Lower lobe of right lung (tissue), 2 donors: Measurements from ENCODE around the gene IL3. TPM values are rescaled to one million over a fixed set of nuclear protein-coding genes. Genes with fewer than 3 reads are reported as not detected.

Source experiments
- ATAC-seq, 2 donors: fragments of 200-7000 bp; cut with Tn5 transposase; one replicate each; pipeline ENCODE4 v1.9.1; 2020 to 2022; ENCODE audit warnings: mild to moderate bottlenecking in 2 of 2, moderate library complexity in 2 of 2
- DNase-seq: peaks from one replicate; pipeline ENCODE4 v3.0.0-alpha.2; 2020
- H3K27ac ChIP-seq: fragments of 200-600 bp; one replicate; pipeline ENCODE4 v1.8.0; 2022
- H3K27me3 ChIP-seq: fragments of 200-600 bp; one replicate; pipeline ENCODE4 v1.8.0; 2022; ENCODE audit warnings: low read depth
- H3K36me3 ChIP-seq: fragments of 200-600 bp; one replicate; pipeline ENCODE4 v1.8.0; 2022; ENCODE audit warnings: mild to moderate bottlenecking
- H3K4me1 ChIP-seq: fragments of 200-600 bp; one replicate; pipeline ENCODE4 v1.8.0; 2022
- H3K4me3 ChIP-seq: fragments of 200-600 bp; one replicate; pipeline ENCODE4 v1.8.0; 2022; ENCODE audit warnings: mild to moderate bottlenecking
- H3K9me3 ChIP-seq: fragments of 200-600 bp; one replicate; pipeline ENCODE4 v1.8.0; 2022
- intact Hi-C: fragments of 100-400 bp; cut with DNase I; formaldehyde crosslinking; loops from one replicate; pipeline ENCODE4 v1.11.0; 2022
- total RNA-seq: library from RNA; stranded (reverse); fragmentation: NEBNext Ultra II Directional; extraction: Animal tissue kit (Norgen Biotek cat#: 25700); gene quantifications from one replicate; pipeline ENCODE4 v1.2.1, GENCODE V29; 2021
- TF ChIP-seq, protein P1 (sequence below): fragments of 200-600 bp; IDR thresholded peaks from one replicate; pipeline ENCODE4 v1.8.0; 2022; ENCODE audit warnings: antibody characterized with exemption, mild to moderate bottlenecking
- donor health status: DM: no; HTN: yes; CAD: no; lungs with severe emphysema.

Gene IL3
- total RNA-seq, 1 donor from 2014 or later = not detected

DNA sequence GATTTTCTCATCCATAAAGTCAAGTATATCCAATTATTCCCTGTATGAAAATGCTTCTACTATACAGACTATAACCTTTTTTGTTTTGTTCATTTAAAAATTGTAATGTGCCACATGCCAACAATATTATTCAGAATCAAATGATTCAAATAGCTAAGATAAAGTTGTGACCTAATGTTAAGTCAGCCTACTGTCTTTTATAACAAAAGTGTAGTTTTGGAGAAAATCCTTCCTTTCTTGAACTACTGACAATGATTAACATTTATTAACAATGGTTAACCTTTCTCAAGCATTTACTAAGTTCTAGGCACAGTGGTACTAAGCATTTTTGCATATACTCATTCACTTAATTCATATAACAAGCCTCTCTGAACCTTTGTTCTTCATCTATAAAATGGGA, 38.2 kb downstream of the IL3 start:
- H3K9me3 ChIP-seq = no peaks in the 10 kb centered on the region
- H3K27ac ChIP-seq = no peak overlapping the region
- H3K27me3 ChIP-seq = no peaks in the 10 kb centered on the region
- intact Hi-C loops = no loop called here
- DNase-seq = no peak
- no peak overlapping the region for H3K4me3 ChIP-seq
- no peaks in the 10 kb centered on the region for H3K36me3 ChIP-seq
- ATAC-seq = no peak
- peaks cover 27% of the 10 kb centered on the region for H3K4me1 ChIP-seq
- TF ChIP-seq, protein P1, sequence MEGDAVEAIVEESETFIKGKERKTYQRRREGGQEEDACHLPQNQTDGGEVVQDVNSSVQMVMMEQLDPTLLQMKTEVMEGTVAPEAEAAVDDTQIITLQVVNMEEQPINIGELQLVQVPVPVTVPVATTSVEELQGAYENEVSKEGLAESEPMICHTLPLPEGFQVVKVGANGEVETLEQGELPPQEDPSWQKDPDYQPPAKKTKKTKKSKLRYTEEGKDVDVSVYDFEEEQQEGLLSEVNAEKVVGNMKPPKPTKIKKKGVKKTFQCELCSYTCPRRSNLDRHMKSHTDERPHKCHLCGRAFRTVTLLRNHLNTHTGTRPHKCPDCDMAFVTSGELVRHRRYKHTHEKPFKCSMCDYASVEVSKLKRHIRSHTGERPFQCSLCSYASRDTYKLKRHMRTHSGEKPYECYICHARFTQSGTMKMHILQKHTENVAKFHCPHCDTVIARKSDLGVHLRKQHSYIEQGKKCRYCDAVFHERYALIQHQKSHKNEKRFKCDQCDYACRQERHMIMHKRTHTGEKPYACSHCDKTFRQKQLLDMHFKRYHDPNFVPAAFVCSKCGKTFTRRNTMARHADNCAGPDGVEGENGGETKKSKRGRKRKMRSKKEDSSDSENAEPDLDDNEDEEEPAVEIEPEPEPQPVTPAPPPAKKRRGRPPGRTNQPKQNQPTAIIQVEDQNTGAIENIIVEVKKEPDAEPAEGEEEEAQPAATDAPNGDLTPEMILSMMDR = no peak

DNA sequence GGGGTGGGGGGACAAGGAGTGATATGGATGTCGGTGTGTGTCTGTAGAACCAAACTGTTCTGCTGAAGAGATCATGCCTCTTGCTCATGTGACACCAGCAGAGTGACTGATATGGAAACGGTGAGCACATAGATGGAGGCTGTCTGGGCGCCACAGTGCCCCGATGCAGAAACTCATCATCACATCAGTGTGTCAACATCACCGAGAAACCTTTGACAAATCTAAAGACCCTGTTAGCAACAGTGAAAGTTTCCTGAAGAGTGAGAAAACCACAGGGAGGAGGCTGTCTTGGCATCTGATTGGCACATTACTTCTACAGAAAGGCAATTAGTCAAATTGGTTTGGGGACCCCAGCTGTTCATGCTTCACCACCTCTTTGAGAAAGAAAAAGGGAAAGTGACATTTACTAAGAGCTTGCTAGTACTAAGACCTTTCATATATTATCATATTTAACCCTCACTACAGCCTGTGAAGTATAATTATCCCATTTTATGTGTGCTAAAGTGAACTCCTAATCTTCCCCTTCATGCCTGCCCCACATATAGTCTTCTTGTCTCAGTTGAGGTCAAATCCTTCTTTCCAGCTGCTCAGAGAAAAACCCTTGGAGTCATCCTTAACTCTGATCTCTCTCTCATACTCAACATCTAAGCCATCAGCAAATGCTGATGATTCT, 38.8 kb downstream of the IL3 start:
- Histone ChIP-seq H3K4me3 (no peak overlapping the region), H3K36me3 (no peaks in the 10 kb centered on the region), H3K27me3 (no peaks in the 10 kb centered on the region), H3K9me3 (no peaks in the 10 kb centered on the region), H3K27ac (no peak overlapping the region), H3K4me1 (peaks cover 33% of the 10 kb centered on the region)
- no peak for ATAC-seq
- TF ChIP-seq, protein P1 = no peak
- intact Hi-C loops = no loop called here
- no peak for DNase-seq

DNA sequence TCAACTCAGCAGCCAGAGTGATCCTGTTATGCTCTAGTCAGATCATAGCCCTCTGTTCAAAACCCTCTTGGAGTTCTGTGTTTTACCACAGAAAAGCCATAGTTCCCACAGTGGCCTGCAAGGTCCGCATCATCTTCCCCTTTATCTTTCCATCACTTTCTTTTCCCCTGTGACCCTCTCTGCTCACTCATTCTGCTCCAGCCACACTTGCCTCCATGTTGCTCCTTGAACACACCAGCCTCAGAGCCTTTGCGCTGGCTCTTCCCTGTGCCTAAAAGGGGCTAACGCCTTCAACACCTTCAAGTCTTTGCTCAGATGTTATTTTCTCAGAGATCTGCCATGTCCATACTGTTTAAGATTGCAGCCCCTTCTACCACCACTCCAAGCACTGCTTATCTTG, 39.5 kb downstream of the IL3 start:
- TF ChIP-seq, protein P1 = no peak
- intact Hi-C loops = no loop called here
- no peak overlapping the region for H3K4me3 ChIP-seq
- H3K4me1 ChIP-seq = peaks cover 29% of the 10 kb centered on the region
- DNase-seq = no peak
- H3K9me3 ChIP-seq = no peaks in the 10 kb centered on the region
- ATAC-seq = no peak
- no peaks in the 10 kb centered on the region for H3K27me3 ChIP-seq
- no peak overlapping the region for H3K27ac ChIP-seq
- no peaks in the 10 kb centered on the region for H3K36me3 ChIP-seq

DNA sequence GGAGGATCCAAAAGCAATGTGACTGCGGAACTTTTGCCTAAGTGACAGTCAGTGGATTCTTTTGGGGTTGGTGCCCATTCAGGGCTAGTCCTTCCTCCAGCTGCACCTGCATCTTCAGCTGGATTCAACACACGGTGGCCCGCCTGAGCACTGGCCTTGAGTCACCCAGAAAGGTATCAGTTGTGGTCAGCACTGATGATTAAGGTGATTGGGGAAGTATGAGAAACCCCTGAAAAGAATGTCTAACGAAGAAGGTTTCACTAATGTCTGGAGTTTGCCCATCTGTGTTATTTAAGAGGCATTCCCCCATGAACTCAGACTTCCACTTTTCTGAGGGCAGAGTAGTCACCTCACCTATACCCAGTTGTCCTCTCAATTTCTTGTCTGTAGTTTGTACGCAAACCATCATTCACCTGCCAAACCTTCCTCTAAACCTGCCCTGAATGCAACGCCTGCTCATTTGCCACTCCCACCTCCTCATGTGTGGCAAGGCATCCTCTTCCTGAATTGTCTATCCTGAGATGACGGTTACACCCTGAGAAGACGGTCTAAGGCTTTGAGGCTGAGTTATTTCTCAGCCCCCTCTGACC, 40.3 kb downstream of the IL3 start:
- H3K4me3 ChIP-seq = no peak overlapping the region
- TF ChIP-seq, protein P1 = no peak
- no peaks in the 10 kb centered on the region for H3K36me3 ChIP-seq
- peaks cover 21% of the 10 kb centered on the region for H3K4me1 ChIP-seq
- ATAC-seq (no peak), DNase-seq (no peak)
- H3K9me3 ChIP-seq = no peaks in the 10 kb centered on the region
- no peak overlapping the region for H3K27ac ChIP-seq
- H3K27me3 ChIP-seq = no peaks in the 10 kb centered on the region
- intact Hi-C loops = no loop called here

DNA sequence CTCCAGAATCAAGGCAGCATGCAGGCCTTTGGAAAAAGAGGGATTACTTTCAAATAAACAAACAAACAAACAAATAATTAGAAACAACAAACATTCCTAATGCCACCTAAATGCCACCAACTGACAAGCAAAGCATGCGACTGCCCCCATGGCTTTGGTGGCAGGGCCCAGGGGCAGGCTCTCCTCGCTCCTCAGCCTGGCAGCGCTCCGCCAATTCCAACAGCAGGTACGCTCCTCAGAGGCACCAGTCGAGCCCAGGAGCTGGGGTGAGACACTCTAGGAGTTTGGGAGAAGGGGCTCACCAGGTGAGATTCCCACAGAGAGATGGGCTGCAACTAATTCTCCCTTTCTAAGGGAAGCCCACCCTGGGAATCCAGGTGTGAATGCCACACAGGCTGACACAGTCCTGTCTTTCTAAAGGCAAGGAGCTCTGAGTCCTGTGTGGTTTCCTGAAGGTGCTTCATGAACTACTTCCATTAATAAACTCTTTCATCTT, 41.0 kb downstream of the IL3 start:
- intact Hi-C loops = no loop called here
- no peak for DNase-seq
- Histone ChIP-seq H3K4me1 (peaks cover 20% of the 10 kb centered on the region), H3K9me3 (no peaks in the 10 kb centered on the region), H3K36me3 (no peaks in the 10 kb centered on the region), H3K4me3 (no peak overlapping the region), H3K27me3 (no peaks in the 10 kb centered on the region), H3K27ac (no peak overlapping the region)
- TF ChIP-seq, protein P1 = no peak
- ATAC-seq = no peak
